CD4-positive, alpha-beta T cell treated with Interleukin-1 beta for 1 hour (primary cell): ENCODE data around the gene KCTD3.
A peak's percentile ranks its signal among the peaks of the same experiment; 100 is the strongest.

Experiments used
- DNase-seq, 2 donors: peaks; one replicate each; pipeline ENCODE4 v3.0.0-alpha.2; 2020 to 2022

KCTD3 gene

GRCh38 chr1:215566556-215567490 lies at the start of gene KCTD3:
KCTD3 (plus strand) TSS chr1:215567304; CDS start chr1:215567686, 382 bp downstream.
- peak; percentile 21 to 29 for DNase-seq

- DNase-seq = no peak
Observed at GRCh38 chr1:215517441-215517891, 49.6 kb upstream of the KCTD3 start.

GRCh38 chr1:215518594-215518993 lies 48.5 kb upstream of the KCTD3 start:
- DNase-seq = no peak

GRCh38 chr1:215521279-215521678 lies 45.8 kb upstream of the KCTD3 start:
- DNase-seq = no peak

- DNase-seq = no peak
Observed at GRCh38 chr1:215523128-215523861, 43.8 kb upstream of the KCTD3 start.

- DNase-seq = no peak
Observed at GRCh38 chr1:215523906-215524305, 43.2 kb upstream of the KCTD3 start.

- DNase-seq = peak in 1 of 2 donors; percentile 50
Observed at GRCh38 chr1:215526147-215526845, 40.8 kb upstream of the KCTD3 start.

GRCh38 chr1:215526846-215527151 lies 40.3 kb upstream of the KCTD3 start:
- DNase-seq = no peak

GRCh38 chr1:215529111-215529510 lies 38.0 kb upstream of the KCTD3 start:
- no peak for DNase-seq

GRCh38 chr1:215529571-215529970 lies 37.5 kb upstream of the KCTD3 start:
- DNase-seq = no peak

GRCh38 chr1:215530401-215530984 lies 36.6 kb upstream of the KCTD3 start:
- DNase-seq = no peak

GRCh38 chr1:215539803-215540570 lies 27.1 kb upstream of the KCTD3 start:
- no peak for DNase-seq

GRCh38 chr1:215542301-215542700 lies 24.8 kb upstream of the KCTD3 start:
- no peak for DNase-seq

GRCh38 chr1:215543191-215543606 lies 23.9 kb upstream of the KCTD3 start:
- no peak for DNase-seq

GRCh38 chr1:215543806-215544205 lies 23.3 kb upstream of the KCTD3 start:
- no peak for DNase-seq

- no peak for DNase-seq
Observed at GRCh38 chr1:215544566-215544965, 22.5 kb upstream of the KCTD3 start.

- no peak for DNase-seq
Observed at GRCh38 chr1:215545096-215545495, 22.0 kb upstream of the KCTD3 start.

- no peak for DNase-seq
Observed at GRCh38 chr1:215547011-215547410, 20.1 kb upstream of the KCTD3 start.

- DNase-seq = no peak
Observed at GRCh38 chr1:215551806-215552205, 15.3 kb upstream of the KCTD3 start.

GRCh38 chr1:215554865-215555264 lies 12.2 kb upstream of the KCTD3 start:
- no peak for DNase-seq

GRCh38 chr1:215555531-215555930 lies 11.6 kb upstream of the KCTD3 start:
- no peak for DNase-seq

GRCh38 chr1:215556996-215557395 lies 10.1 kb upstream of the KCTD3 start:
- DNase-seq = no peak
